ENCODE data around the gene CYTH1. TPM values are rescaled to one million over a fixed set of nuclear protein-coding genes. Genes with fewer than 3 reads are reported as not detected.

Gene CYTH1
- polyA plus RNA-seq, 10 donors: 16.8 to 25.9 (median 22.5) TPM

Other genes starting within 250 kb of the CYTH1 start
- gene DNAH17, start 204.9 kb downstream of the CYTH1 start, polyA plus RNA-seq (ENCODE audit: insufficient read length in 10 of 10): 1 to 10 TPM in 9 of 10 donors, under 1 TPM in 1; 0.98 to 3.9 (median 1.6) TPM
- gene USP36, start 58.5 kb upstream of the CYTH1 start, polyA plus RNA-seq (ENCODE audit: insufficient read length in 10 of 10): 10 to 100 TPM; 25.0 to 43.7 (median 31.2) TPM
- gene CEP295NL, start 120.9 kb upstream of the CYTH1 start, polyA plus RNA-seq (ENCODE audit: insufficient read length in 10 of 10): under 1 TPM in 9 of 10 donors, not detected in 1; 0.09 to 0.69 (median 0.40) TPM
- gene TIMP2, start 143.1 kb upstream of the CYTH1 start, polyA plus RNA-seq (ENCODE audit: insufficient read length in 10 of 10): 100 to 1,000 TPM; 178 to 277 (median 220) TPM
- gene LGALS3BP, start 197.7 kb upstream of the CYTH1 start, polyA plus RNA-seq (ENCODE audit: insufficient read length in 10 of 10): 10 to 100 TPM; 33.1 to 74.6 (median 48.2) TPM
- 10 to 100 TPM; 23.6 to 37.8 (median 28.4) TPM for gene CANT1, start 227.5 kb upstream of the CYTH1 start, polyA plus RNA-seq (ENCODE audit: insufficient read length in 10 of 10)
- 10 to 100 TPM in 2 of 10 donors, 1 to 10 TPM in 8; 4.0 to 15.5 (median 5.3) TPM for gene C1QTNF1, start 241.9 kb upstream of the CYTH1 start, polyA plus RNA-seq (ENCODE audit: insufficient read length in 10 of 10)

Measured in muscle of back (tissue), 10 donors.